ENCODE results near the gene ANKRD45.
"Not testable (repeated sequence)": the region's sequence is repeated elsewhere in the genome, so short reads cannot be mapped to it uniquely, and the experiment has no call there.

The ANKRD45 gene

GRCh38 chr1:173705117-173705516 lies 35.5 kb upstream of the ANKRD45 start:
- no peak for DNase-seq (ENCODE audit: low spot score)
- ChIA-PET CTCF (no interaction called here), POLR2A (ENCODE audit: low non-redundant PET) (no interaction called here)
- TF ChIP-seq CTCF (conservative IDR thresholded peaks at IDR 0.05; ENCODE audit: low read depth) = no peak
- no peak overlapping the region for H3K27ac ChIP-seq

GRCh38 chr1:173702736-173703135 lies 33.1 kb upstream of the ANKRD45 start:
- DNase-seq (ENCODE audit: low spot score) = no peak
- ChIA-PET POLR2A (ENCODE audit: low non-redundant PET) (no interaction called here), CTCF (interaction anchor here (0.6 kb wide), 1 partner anchor 961 kb away, joined by 12 read pairs; no protein-coding TSS in a partner anchor)
- H3K27ac ChIP-seq = no peak overlapping the region
- TF ChIP-seq CTCF (conservative IDR thresholded peaks at IDR 0.05; ENCODE audit: low read depth) = no peak

- POLR2A ChIA-PET (ENCODE audit: low non-redundant PET); DNase-seq (ENCODE audit: low spot score); H3K27ac ChIP-seq; CTCF ChIA-PET: not testable (repeated sequence)
These were observed 31.6 kb upstream of the ANKRD45 start for GRCh38 chr1:173701299-173701698.

- ChIA-PET POLR2A (ENCODE audit: low non-redundant PET) (no interaction called here), CTCF (interaction anchor here (0.7 kb wide), 1 partner anchor 869 kb away, joined by 3 read pairs; no protein-coding TSS in a partner anchor)
These were observed 23.6 kb upstream of the ANKRD45 start for GRCh38 chr1:173693238-173693637.

GRCh38 chr1:173688300-173688699 lies 18.6 kb upstream of the ANKRD45 start:
- no peak for TF ChIP-seq CTCF (conservative IDR thresholded peaks at IDR 0.05; ENCODE audit: low read depth)
- DNase-seq (ENCODE audit: low spot score) = no peak
- ChIA-PET CTCF (no interaction called here), POLR2A (ENCODE audit: low non-redundant PET) (no interaction called here)
- no peak overlapping the region for H3K27ac ChIP-seq

More at GRCh38 chr1:173693238-173693637, 23.6 kb upstream of the ANKRD45 start:
- no peak overlapping the region for H3K27ac ChIP-seq
- DNase-seq (ENCODE audit: low spot score) = no peak
- no peak for TF ChIP-seq CTCF (conservative IDR thresholded peaks at IDR 0.05; ENCODE audit: low read depth)

GRCh38 chr1:173685121-173685520 lies 15.5 kb upstream of the ANKRD45 start:
- H3K27ac ChIP-seq; POLR2A ChIA-PET (ENCODE audit: low non-redundant PET); DNase-seq (ENCODE audit: low spot score); CTCF ChIA-PET: not testable (repeated sequence)

GRCh38 chr1:173683838-173684237 lies 14.2 kb upstream of the ANKRD45 start:
- DNase-seq (ENCODE audit: low spot score); POLR2A ChIA-PET (ENCODE audit: low non-redundant PET); H3K27ac ChIP-seq; CTCF ChIA-PET: not testable (repeated sequence)

- DNase-seq (ENCODE audit: low spot score) = no peak
- H3K27ac ChIP-seq = no peak overlapping the region
- CTCF ChIA-PET = no interaction called here
- TF ChIP-seq CTCF (conservative IDR thresholded peaks at IDR 0.05; ENCODE audit: low read depth) = no peak
- POLR2A ChIA-PET (ENCODE audit: low non-redundant PET) = interaction anchor here (0.6 kb wide), 1 partner anchor 226 kb away, joined by 5 read pairs; no protein-coding TSS in a partner anchor
These were observed 12.5 kb upstream of the ANKRD45 start for GRCh38 chr1:173682184-173682583.

GRCh38 chr1:173680152-173680551 lies 10.5 kb upstream of the ANKRD45 start:
- POLR2A ChIA-PET (ENCODE audit: low non-redundant PET); CTCF ChIA-PET; H3K27ac ChIP-seq; DNase-seq (ENCODE audit: low spot score): not testable (repeated sequence)

- POLR2A ChIA-PET (ENCODE audit: low non-redundant PET) = not testable (repeated sequence)
These were observed 4.8 kb upstream of the ANKRD45 start for GRCh38 chr1:173674496-173674895.

More at GRCh38 chr1:173674496-173674895, 4.8 kb upstream of the ANKRD45 start:
- CTCF ChIA-PET; DNase-seq (ENCODE audit: low spot score); H3K27ac ChIP-seq: not testable (repeated sequence)

Measured in RWPE1 (cell line).